Measurements from ENCODE around the gene MRPS24. TPM values are rescaled to one million over a fixed set of nuclear protein-coding genes. Genes with fewer than 3 reads are reported as not detected.
"Not testable (repeated sequence)": the region's sequence is repeated elsewhere in the genome, so short reads cannot be mapped to it uniquely, and the experiment has no call there.

MRPS24 gene
- total and polyA plus RNA-seq, 3 experiments from 2014 or later = 122 to 147 (median 140) TPM

DNA sequence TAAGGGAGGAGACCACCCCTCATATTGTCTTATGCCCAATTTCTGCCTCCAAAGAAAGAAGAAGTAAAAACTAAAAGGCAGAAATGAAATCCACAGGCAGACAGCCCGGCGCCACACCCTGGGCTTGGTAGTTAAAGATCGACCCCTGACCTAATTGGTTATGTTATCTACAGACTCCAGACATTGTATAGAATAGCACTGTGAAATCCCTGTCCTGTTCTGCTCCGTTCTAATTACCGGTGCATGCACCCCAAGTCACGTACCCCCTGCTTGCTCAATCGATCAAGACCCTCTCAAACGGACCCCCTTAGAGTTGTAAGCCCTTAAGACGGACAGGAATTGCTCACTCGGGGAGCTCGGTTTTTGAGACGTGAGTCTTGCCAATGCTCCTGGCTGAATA, 44.8 kb downstream of the MRPS24 start:
- H3K9me3 Mint-ChIP-seq; DNase-seq; H3K9me3 ChIP-seq (ENCODE audit: low read length); H3K4me3 Mint-ChIP-seq; H3K4me1 Mint-ChIP-seq; H3K27ac Mint-ChIP-seq; POLR2A ChIA-PET; H3K4me3 ChIP-seq (ENCODE audit: low read length); H3K36me3 Mint-ChIP-seq; H3K27me3 ChIP-seq (ENCODE audit: insufficient read depth, low read length, poor library complexity, severe bottlenecking); H3K36me3 ChIP-seq (ENCODE audit: insufficient read depth, low read length); H3K4me1 ChIP-seq (ENCODE audit: insufficient read depth, low read length); H3K27ac ChIP-seq (ENCODE audit: low read depth, low read length): not testable (repeated sequence)
- CTCF ChIA-PET = interaction anchor here (2.0 kb wide), 1 partner anchor 14 kb away, joined by 7 read pairs; no protein-coding TSS in a partner anchor
- H3K27me3 Mint-ChIP-seq = peaks cover 23 to 33% of the 10 kb centered on the region in 2 donors

DNA sequence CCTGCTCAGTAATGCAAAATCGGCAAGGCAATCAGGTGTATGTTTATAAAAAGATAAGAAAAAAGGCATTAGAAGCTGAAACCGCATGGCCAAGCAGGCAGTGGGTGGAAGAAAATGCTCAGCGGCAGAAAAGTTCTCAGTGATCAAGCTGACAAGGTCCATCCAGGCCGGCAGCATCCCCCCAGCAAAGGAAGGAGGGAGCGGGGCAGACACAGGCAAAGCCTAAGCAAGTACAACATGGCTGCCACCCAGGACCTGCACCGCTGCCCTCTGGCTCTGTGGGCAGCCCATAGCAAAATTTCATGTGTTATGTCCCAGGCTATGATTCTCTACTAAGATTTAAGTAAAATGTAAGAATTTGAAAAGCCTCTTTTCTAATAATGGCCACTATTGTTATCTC, 45.4 kb downstream of the MRPS24 start:
- H3K4me1 ChIP-seq (ENCODE audit: insufficient read depth, low read length) = no peaks in the 10 kb centered on the region
- Mint-ChIP-seq H3K9me3 (no peaks in the 10 kb centered on the region), H3K27me3 (peaks cover 23 to 30% of the 10 kb centered on the region in 2 donors), H3K4me3 (no peak overlapping the region), H3K27ac (no peak overlapping the region), H3K4me1 (no peaks in the 10 kb centered on the region), H3K36me3 (no peaks in the 10 kb centered on the region)
- H3K4me3 ChIP-seq (ENCODE audit: low read length) = no peak overlapping the region
- no peak overlapping the region for H3K27ac ChIP-seq (ENCODE audit: low read depth, low read length)
- ChIA-PET POLR2A (no interaction called here), CTCF (interaction anchor here (2.0 kb wide), 1 partner anchor 14 kb away, joined by 7 read pairs; no protein-coding TSS in a partner anchor)
- no peaks in the 10 kb centered on the region for H3K36me3 ChIP-seq (ENCODE audit: insufficient read depth, low read length)
- no peak for DNase-seq
- H3K9me3 ChIP-seq (ENCODE audit: low read length) = no peaks in the 10 kb centered on the region
- H3K27me3 ChIP-seq (ENCODE audit: insufficient read depth, low read length, poor library complexity, severe bottlenecking) = peaks cover 3% of the 10 kb centered on the region

DNA sequence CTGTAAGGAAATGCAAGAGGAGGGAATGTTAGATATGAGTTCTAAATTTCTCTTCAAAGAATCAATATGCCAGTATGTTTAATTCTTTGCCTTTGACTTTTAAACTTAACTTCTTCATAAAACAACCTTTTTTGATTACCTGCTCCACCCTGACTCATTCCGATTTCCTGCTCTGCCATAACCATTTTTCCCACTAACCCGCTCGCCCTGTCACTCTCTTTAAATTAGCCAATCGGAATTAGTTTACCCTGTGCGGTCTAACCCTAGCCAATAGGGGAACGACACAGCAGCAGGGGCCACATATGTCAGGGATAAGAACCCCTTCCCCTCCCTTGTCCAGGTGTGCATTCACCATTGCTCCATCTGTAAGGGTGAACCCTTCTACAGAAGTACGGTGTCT, 45.9 kb downstream of the MRPS24 start:
- H3K9me3 ChIP-seq (ENCODE audit: low read length); DNase-seq; H3K4me3 Mint-ChIP-seq; H3K27me3 ChIP-seq (ENCODE audit: insufficient read depth, low read length, poor library complexity, severe bottlenecking); POLR2A ChIA-PET; H3K4me1 Mint-ChIP-seq; H3K4me1 ChIP-seq (ENCODE audit: insufficient read depth, low read length); H3K4me3 ChIP-seq (ENCODE audit: low read length); H3K36me3 Mint-ChIP-seq; H3K9me3 Mint-ChIP-seq; H3K36me3 ChIP-seq (ENCODE audit: insufficient read depth, low read length); H3K27ac ChIP-seq (ENCODE audit: low read depth, low read length): not testable (repeated sequence)
- Mint-ChIP-seq H3K27me3 (peaks cover 20 to 27% of the 10 kb centered on the region in 2 donors), H3K27ac (peak overlapping the region in 1 of 8 donors; percentile 49)
- CTCF ChIA-PET = interaction anchor here (2.0 to 2.6 kb wide), 2 partner anchors 15 kb away, joined by 7 to 9 read pairs; no protein-coding TSS in a partner anchor

Other genes starting within 250 kb of the MRPS24 start
- gene COA1, start 140.0 kb downstream of the MRPS24 start, total RNA-seq = 10 to 100 TPM; 75.9 to 81.6 TPM
- 68.9 TPM for gene COA1, start 140.0 kb downstream of the MRPS24 start, polyA plus RNA-seq
- 10 to 100 TPM; 26.8 to 30.1 TPM for gene BLVRA, start 110.8 kb downstream of the MRPS24 start, total RNA-seq
- 52.6 TPM for gene BLVRA, start 110.8 kb downstream of the MRPS24 start, polyA plus RNA-seq
- gene URGCP, start 37.1 kb upstream of the MRPS24 start, total RNA-seq = 10 to 100 TPM; 34.7 to 37.8 TPM
- 33.1 TPM for gene URGCP, start 37.1 kb upstream of the MRPS24 start, polyA plus RNA-seq
- 10 to 100 TPM; 15.2 to 16.2 TPM for gene UBE2D4, start 56.9 kb upstream of the MRPS24 start, total RNA-seq
- 13.9 TPM for gene UBE2D4, start 56.9 kb upstream of the MRPS24 start, polyA plus RNA-seq
- not detected for gene SPDYE1, start 128.4 kb upstream of the MRPS24 start, total RNA-seq
- 0.25 TPM for gene SPDYE1, start 128.4 kb upstream of the MRPS24 start, polyA plus RNA-seq
- 100 to 1,000 TPM; 144 to 154 TPM for gene DBNL, start 175.2 kb upstream of the MRPS24 start, total RNA-seq
- gene DBNL, start 175.2 kb upstream of the MRPS24 start, polyA plus RNA-seq = 184 TPM
- under 1 TPM; 0.38 to 0.44 TPM for gene PGAM2, start 196.1 kb upstream of the MRPS24 start, total RNA-seq
- not detected for gene PGAM2, start 196.1 kb upstream of the MRPS24 start, polyA plus RNA-seq
- gene POLM, start 213.0 kb upstream of the MRPS24 start, total RNA-seq = 10 to 100 TPM; 42.3 to 42.4 TPM
- 22.0 TPM for gene POLM, start 213.0 kb upstream of the MRPS24 start, polyA plus RNA-seq
- gene AEBP1, start 234.8 kb upstream of the MRPS24 start, total RNA-seq = 1 to 10 TPM; 8.4 to 8.9 TPM
- 1.6 TPM for gene AEBP1, start 234.8 kb upstream of the MRPS24 start, polyA plus RNA-seq

Measured in CD8-positive, alpha-beta memory T cell (primary cell).